ENCODE data around the gene TCERG1L.

TCERG1L gene

DNA sequence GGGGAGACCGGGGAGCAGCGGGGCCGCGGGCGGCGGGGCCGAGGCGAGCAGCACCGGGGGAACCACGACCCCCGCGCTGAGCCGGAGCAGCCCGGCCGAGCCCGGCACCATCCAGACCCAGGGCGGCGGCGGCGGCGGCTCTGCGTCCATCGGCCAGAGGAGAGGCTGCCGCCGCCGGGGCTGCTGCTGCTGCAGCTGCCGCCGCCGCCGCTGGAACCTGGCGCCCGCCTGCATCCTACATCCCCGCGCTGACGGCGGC, 190 bp downstream of the TCERG1L start:
- TF ChIP-seq, protein P1, sequence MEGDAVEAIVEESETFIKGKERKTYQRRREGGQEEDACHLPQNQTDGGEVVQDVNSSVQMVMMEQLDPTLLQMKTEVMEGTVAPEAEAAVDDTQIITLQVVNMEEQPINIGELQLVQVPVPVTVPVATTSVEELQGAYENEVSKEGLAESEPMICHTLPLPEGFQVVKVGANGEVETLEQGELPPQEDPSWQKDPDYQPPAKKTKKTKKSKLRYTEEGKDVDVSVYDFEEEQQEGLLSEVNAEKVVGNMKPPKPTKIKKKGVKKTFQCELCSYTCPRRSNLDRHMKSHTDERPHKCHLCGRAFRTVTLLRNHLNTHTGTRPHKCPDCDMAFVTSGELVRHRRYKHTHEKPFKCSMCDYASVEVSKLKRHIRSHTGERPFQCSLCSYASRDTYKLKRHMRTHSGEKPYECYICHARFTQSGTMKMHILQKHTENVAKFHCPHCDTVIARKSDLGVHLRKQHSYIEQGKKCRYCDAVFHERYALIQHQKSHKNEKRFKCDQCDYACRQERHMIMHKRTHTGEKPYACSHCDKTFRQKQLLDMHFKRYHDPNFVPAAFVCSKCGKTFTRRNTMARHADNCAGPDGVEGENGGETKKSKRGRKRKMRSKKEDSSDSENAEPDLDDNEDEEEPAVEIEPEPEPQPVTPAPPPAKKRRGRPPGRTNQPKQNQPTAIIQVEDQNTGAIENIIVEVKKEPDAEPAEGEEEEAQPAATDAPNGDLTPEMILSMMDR (IDR thresholded peaks at IDR 0.05; ENCODE audit: borderline replicate concordance, control extremely low read depth, extremely low read depth, insufficient read depth, missing control alignments) = no peak
- in situ Hi-C loops (cut with MboI; ENCODE audit: low sequenced_read_pairs, unreplicated experiment) = no loop called here
- no peak for DNase-seq (ENCODE audit: low spot score)

DNA sequence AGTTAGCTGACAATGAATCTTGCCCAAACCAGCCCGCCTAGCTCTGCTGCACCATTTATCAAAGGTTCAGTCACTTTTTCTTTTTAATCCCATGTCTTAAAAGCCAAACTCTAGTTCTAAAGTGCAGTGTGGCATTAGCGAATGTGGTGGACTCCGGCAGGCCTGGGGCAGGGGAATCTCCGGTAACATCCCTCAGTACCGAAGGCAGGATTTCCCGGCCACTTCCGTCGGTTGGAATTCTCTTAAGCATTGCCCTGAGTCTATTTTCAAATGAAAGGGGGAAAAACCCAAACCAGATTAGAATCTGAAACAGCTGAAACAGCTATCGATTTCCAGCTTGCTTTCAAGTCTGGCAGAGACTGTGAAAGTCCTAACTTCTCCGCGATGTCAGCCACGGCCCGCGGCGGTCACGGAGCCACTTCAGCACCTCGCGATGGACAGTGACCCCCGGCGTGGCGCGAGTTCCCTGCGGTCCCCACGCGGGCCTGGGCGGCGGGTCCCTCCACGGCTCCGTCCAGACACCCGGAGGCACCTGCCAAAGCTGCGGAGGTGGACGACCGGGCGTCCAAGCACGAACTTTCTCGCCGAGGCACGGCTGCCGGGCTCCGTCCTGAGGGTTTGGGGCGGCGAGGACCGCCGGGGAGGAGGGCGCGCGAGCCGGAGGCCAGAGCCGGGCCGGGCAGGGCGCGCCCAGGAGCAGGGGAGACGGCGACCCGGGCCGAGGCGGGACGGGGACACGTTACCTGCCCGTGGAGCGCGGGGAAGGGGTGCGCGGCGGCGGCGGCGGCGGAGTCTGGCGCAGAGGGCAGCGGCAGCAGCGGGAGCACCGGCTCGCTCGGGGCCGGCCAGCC, 745 bp downstream of the TCERG1L start:
- in situ Hi-C loops (cut with MboI; ENCODE audit: low sequenced_read_pairs, unreplicated experiment) = no loop called here
- TF ChIP-seq, protein P1 (IDR thresholded peaks at IDR 0.05; ENCODE audit: borderline replicate concordance, control extremely low read depth, extremely low read depth, insufficient read depth, missing control alignments) = no peak
- DNase-seq (ENCODE audit: low spot score) = no peak

DNA sequence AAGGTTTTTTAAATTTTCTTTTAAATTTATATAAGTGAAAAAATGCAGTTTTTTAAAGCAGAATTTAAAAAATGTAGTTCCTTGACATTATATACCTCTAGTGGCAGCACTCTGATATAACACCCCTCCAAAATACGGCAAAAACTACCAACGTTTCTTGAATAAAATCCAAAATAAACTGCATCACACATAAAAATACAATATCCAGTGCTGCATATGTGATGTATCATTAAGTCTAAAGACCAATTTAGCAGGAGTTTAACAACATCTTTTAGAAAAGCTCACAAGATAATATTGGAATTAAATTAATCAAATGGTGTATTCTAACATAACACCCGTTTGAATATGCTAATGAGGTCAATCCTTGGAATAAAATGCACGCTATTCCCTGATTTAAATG, 1.4 kb downstream of the TCERG1L start:
- TF ChIP-seq, protein P1 (IDR thresholded peaks at IDR 0.05; ENCODE audit: borderline replicate concordance, control extremely low read depth, extremely low read depth, insufficient read depth, missing control alignments) = no peak
- DNase-seq (ENCODE audit: low spot score) = no peak
- in situ Hi-C loops (cut with MboI; ENCODE audit: low sequenced_read_pairs, unreplicated experiment) = no loop called here

DNA sequence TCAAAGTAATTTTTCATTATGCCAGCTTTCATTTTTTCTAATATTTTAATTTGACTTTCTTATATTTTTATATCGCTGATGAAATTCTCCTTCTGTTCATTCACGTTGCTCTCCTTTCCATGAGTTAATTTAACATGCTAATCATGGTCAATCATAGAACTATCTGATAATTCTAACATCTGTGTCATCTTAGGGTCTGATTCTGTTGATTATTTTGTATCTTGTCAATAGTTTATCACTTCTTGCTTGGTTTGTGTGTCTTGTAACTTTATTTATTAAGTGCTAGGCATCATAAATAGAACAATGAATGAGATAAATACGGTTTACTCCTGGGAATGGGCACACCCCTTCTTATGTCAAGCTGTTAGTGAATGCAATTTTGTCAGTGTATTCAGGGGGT, 11.0 kb downstream of the TCERG1L start:
- in situ Hi-C loops (cut with MboI; ENCODE audit: low sequenced_read_pairs, unreplicated experiment) = no loop called here
- TF ChIP-seq, protein P1 (IDR thresholded peaks at IDR 0.05; ENCODE audit: borderline replicate concordance, control extremely low read depth, extremely low read depth, insufficient read depth, missing control alignments) = no peak
- DNase-seq (ENCODE audit: low spot score) = no peak

DNA sequence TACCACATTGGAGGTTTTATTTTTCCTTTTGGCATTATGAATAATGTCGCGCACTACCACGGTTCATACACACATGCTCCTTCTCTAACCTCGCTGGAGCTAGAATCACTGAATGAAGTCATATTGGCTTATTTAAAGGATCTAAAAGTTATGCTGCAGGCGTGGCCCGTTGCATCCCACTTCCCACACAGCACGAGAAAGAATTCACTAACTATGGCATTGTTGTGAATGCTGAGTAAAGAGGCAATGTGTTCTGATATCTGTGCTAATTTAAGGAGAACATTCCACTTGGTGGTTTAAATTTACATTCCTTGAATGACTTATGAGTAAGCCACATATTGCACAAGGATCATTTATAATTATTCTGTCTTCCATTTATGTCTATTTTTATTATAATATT, 20.7 kb downstream of the TCERG1L start:
- in situ Hi-C loops (cut with MboI; ENCODE audit: low sequenced_read_pairs, unreplicated experiment) = no loop called here
- no peak for DNase-seq (ENCODE audit: low spot score)
- TF ChIP-seq, protein P1 (IDR thresholded peaks at IDR 0.05; ENCODE audit: borderline replicate concordance, control extremely low read depth, extremely low read depth, insufficient read depth, missing control alignments) = no peak

DNA sequence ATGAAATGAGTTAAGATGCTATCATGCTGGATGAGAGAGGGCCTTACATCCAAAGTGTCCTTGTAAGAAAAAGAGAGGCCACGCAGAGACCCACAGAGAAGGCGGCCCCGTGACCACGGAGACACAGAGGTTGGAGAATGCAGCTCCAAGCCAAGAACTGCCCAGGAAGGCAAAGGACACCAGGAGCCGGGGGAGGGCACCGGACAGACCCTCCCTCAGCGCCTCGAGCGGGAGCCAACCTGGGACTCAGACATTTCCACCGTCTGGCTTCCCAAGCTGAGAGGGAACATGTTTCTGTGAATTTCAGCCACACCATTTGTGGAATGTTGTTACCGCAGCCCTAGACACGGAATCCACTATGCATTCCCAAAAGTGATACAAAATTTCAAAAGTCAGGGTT, 22.9 kb downstream of the TCERG1L start:
- in situ Hi-C loops (cut with MboI; ENCODE audit: low sequenced_read_pairs, unreplicated experiment) = no loop called here

More for the DNA sequence above, 22.9 kb downstream of the TCERG1L start:
- TF ChIP-seq, protein P1 (IDR thresholded peaks at IDR 0.05; ENCODE audit: borderline replicate concordance, control extremely low read depth, extremely low read depth, insufficient read depth, missing control alignments) = no peak
- no peak for DNase-seq (ENCODE audit: low spot score)

Data from GM13976 (cell line).